ENCODE results near the gene PLEKHH2.

- TF ChIP-seq POLR2A (IDR thresholded peaks at IDR 0.05) = no peak
- TF ChIP-seq, protein P1, sequence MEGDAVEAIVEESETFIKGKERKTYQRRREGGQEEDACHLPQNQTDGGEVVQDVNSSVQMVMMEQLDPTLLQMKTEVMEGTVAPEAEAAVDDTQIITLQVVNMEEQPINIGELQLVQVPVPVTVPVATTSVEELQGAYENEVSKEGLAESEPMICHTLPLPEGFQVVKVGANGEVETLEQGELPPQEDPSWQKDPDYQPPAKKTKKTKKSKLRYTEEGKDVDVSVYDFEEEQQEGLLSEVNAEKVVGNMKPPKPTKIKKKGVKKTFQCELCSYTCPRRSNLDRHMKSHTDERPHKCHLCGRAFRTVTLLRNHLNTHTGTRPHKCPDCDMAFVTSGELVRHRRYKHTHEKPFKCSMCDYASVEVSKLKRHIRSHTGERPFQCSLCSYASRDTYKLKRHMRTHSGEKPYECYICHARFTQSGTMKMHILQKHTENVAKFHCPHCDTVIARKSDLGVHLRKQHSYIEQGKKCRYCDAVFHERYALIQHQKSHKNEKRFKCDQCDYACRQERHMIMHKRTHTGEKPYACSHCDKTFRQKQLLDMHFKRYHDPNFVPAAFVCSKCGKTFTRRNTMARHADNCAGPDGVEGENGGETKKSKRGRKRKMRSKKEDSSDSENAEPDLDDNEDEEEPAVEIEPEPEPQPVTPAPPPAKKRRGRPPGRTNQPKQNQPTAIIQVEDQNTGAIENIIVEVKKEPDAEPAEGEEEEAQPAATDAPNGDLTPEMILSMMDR (IDR thresholded peaks at IDR 0.05 in 8 of 11, conservative IDR thresholded peaks at IDR 0.05 in 3 of 11) = no peak
Measured at GRCh38 chr2:43653506-43653905, 16.4 kb downstream of the PLEKHH2 start.
